ENCODE data around the gene GRID1.
"Not testable (repeated sequence)": the region's sequence is repeated elsewhere in the genome, so short reads cannot be mapped to it uniquely, and the experiment has no call there.

Gene GRID1

DNA sequence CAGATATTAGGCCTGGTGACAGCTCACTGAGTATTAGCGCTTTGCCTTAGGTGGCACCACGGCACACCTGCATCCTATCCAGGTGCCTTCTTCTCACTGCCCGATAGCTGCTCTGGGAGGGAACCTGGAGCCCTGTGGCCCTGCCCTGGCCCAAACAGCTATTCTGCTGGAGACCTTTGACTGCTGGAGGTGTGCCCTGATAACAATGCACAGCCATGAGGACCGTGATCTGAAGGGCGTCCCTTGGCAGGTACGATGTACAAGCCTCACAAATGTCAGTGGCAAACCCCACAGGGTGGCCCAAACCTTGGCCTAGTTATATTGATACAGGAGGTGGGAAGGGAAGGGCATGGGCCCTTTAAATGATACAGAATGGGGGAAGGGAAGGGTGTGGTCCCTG lies 259.5 kb downstream of the GRID1 start:
- no peak for DNase-seq (ENCODE audit: low read depth)

DNA sequence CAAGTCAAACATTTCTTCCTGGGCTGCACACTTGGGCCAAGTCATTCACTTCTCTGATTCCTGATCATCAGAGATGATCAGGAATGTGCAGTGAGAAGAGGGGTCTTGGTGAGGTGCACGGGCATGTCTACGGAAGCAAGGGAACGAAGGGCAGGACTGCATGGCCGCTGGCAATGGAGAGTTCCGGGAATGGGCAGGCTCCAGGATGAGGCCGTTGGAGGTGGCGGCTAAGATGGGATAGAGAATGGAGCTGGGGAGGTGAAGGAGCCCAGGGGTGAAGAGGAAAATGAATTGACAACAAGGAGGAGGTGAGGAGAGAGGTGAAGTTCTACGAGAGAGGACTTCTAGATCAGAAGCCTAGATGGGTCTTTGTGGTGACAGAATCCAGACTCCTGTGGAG lies 260.0 kb downstream of the GRID1 start:
- DNase-seq (ENCODE audit: low read depth) = no peak

DNA sequence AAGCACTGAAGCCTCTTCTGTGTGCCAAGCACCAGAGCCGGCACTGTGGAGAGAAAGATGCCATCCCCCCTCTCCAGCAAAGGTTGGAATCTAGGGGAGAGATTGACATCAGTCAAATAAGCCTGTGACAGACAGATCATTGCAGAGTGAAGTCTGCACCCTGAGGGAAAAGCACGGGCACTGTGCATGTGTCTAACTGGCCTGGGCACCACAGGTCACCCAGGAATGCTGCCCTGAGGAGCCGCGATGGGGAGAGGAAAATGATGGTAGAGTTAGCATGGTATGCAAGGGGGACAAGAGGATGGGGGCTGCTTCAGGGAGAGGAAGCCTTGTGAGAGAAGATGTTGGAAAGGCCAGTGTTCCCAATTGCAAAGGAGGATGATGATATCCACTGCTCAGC lies 261.0 kb downstream of the GRID1 start:
- DNase-seq (ENCODE audit: low read depth) = no peak

DNA sequence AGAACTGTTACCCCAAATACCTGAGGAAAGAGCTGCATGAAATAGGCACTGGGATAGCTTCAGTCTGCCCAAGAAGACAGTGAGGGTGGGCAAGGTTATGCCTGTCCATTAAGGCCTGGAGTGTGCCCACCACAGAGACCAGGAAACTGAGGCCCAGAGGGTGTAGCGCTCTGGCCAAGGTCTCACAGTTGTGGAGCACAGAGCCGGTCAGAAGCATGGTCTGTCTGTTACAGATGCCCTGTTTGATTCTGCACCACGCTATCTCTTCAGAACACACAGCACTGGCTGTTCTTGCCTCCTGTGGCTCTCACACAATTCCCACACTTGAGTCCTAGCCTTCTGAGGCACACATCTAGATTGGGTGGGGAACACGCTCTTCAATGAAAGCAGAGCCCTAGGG lies 261.4 kb downstream of the GRID1 start:
- DNase-seq (ENCODE audit: low read depth) = no peak

DNA sequence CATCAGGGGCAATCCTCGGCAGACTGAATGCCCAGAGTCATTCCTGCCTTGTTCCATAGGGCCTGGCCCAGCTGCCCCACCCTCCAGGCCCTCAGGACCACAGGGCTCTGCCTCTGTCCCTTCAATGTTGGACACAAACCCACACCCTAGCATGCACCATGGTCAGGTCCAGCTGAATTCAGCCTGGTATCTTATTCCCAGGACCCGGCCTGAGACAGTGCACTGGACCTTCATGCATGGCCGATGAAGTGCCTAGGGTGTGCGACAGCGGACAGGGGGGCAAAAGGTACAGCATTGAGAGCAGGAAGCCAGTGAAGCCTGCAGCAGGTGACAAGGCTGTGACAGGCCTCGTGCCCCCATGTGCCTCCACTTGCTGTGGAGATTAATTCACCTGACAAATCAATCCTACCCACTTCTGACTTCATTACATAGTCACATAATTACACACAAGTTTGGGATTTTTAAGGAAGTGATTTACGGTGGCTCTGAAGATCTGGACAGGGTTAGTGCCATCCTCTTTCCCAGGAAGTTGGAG lies 261.9 kb downstream of the GRID1 start:
- DNase-seq (ENCODE audit: low read depth) = no peak

DNA sequence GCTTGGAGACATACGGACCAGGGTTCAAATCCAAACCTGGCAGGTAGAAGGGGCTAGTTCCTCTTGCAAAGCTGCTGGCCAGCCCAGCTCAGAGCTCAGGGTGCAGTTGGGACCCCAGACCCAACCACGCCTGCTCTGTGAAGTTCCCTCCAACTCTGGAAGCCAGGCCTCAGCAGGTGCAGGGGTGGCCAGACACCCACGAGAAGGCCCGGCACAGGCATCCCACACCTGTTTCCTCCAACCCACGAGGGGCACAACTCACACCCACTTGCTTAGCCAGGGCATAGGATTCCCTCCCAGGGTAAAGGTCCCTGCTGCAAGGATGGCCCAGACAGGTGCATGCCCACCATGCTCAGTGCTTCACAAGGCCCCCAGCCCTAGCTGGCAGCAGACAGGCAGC lies 262.4 kb downstream of the GRID1 start:
- no peak for DNase-seq (ENCODE audit: low read depth)

DNA sequence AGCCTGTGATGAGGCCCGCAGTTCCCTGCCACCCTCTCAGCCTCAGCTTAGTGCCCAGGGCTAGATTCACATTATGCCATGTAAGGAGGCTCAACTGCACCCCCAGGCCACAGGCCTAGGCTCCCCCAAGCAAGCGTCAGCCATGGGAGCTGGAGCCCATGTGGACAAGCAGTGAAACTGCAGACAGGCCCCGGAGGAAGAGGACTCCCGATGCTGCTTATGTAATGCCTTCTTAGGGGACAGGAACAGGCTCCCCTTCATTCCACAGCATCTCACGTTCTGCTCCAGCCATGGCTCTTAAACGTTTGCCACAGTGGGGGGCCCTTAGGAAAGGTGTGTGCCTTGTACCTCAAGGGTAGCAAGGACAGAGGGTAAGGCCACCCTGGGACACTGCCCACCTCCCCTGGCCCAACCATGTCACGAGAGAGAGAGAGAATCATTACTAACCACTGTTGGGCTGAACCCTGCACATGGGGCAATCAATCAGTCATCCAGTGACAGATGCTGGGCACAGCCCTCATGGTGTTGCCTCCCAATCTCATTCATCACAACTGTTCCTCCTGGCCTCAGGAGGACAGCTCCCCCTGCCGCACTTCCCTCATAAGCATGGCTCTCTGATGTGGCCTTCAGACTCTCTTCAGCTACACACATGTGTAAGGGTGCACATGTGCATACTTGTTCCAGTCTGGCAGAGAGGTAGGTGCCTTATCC lies 263.0 kb downstream of the GRID1 start:
- no peak for DNase-seq (ENCODE audit: low read depth)

DNA sequence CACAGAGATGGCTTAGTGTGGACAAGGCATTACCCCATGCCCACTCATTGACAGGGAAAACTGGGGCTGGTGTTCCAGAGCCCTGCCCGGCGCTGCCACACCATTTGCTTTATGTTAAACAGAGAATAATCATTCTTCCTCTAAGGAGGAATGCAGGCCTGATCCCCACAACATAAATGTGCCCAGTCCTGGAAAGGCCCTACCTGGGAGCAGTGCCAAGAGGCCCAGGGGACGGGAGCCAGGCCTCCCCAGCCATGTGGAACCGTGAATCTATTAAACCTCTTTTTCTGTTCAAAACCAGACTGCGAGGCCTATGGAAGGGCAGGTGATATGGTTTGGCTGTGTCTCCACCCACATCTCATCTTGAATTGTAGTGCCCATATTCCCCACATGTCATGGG lies 264.1 kb downstream of the GRID1 start:
- DNase-seq (ENCODE audit: low read depth) = no peak

DNA sequence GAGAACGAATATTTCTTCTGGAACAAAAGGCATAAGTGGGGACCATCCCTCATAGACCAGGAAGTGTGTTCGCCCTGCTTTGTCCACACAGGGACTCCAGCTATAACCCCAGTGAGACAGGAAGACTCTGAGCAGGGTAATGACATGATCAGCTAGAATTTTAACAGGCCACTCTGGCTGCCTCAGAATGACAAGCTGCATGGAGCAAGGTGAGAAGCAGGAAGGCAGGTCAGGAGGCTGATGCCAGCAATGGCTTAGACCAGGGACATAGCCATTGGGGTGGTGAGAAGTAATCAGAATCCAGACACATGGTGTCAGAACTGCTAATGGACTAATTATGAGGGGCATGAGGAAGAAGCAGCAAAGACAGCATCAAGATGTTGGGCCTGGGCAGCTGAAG lies 264.6 kb downstream of the GRID1 start:
- DNase-seq (ENCODE audit: low read depth) = no peak

DNA sequence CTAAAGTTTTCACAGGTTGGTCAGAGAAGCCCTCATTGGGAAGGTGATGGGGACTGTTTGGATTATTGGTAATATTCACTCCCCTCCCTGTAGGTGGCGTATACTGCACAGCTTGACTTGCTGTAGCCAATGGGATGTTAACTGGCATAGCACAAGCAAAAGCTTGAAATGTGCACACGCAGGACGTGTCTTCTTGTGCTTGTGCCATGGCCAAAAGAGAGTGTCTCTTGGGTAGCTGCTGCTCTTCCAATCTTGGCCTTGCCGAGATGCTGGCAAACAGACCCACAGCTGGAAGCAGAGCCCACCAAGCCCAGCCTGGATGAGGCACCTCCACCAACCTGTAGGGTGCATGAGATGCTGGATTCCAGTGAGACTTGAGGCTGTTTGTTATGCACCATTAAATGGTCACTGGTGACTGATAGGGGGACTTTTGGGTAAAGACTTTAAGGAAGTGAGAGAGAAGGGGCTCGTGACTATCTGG lies 266.0 kb downstream of the GRID1 start:
- DNase-seq (ENCODE audit: low read depth) = no peak

DNA sequence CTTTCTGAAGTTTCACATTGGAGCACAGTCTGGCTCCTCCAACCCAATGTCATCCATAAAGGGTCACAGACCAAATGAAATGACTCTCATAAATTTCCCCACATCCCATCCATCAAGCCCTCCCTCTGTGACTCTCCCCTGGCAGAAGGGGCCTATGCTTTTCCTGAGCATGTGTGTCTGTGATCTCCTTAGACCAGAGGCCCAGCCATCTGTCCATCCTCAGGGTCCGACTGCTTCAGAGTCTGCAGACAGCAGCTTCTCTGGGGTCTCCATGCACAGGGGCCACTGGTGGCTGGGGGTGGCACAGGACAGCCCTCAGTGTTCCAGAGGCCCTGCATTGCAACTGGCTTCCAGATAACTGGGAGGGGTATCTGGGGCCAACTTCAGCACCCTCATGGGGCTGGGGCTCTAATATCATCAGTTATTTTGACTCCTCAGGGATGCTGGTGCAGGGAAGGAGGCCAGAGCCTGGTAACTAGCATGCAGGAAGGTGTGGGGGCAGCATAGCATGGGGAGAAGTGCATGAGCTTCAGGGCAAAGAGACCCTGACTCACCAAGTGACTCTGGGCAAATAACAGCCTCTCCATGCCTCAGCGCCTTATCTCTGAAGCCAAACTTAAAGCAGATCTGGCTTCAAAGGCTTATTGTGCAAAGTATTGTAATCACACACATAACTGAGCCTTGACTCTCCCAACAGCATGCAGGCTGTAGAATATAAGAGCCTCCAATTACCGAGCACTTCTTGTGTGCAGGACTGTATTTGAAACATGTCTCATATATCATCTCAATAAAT lies 266.9 kb downstream of the GRID1 start:
- DNase-seq (ENCODE audit: low read depth) = no peak

DNA sequence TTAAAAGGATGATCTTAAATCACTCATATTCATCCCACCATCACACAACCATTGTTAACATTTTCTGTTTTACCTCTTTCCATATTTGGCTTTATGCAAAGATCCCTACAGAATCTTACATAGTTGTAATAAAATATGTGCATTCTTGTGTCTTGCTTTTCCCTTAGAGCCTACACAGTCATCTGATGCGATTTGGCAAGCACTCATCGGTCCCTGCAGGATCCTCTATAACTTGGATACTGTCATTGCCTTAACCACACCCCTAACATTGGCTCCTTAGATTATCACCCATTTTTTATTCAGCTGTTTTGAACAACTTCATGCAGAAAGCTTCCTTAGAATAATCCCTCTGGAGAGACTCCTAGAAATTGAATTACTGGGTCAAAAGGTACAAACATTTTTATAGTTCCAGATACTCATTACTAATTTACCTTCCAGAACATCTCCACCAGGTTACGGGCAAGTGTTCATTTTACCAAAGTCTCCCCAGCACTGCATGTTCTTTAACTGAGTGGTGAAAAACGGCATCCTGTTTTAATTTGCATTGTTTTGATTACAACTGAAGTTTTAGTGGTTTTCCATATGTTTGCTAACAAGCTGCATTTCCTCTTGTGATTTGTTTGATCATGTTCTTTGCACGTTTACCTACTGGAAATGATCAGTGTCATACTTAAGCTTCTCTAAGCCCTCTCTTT lies 268.3 kb downstream of the GRID1 start:
- no peak for DNase-seq (ENCODE audit: low read depth)

DNA sequence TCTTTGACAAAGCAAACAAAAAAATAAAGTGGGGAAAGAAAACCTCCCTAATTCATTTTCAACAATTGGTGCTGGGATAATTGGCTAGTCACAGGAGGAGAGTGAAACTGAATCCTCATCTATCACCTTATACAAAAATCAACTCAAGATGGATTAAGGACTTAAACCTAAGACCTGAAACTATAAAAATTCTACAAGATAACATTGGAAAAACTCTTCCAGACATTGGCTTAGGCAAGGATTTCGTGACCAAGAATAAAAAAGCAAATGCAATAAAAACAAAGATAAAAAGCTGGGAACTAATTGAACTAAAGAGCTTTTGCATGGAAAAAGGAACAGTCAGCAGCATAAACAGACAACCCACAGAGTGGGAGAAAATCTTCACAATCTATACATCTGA lies 271.5 kb downstream of the GRID1 start:
- DNase-seq (ENCODE audit: low read depth) = not testable (repeated sequence)

DNA sequence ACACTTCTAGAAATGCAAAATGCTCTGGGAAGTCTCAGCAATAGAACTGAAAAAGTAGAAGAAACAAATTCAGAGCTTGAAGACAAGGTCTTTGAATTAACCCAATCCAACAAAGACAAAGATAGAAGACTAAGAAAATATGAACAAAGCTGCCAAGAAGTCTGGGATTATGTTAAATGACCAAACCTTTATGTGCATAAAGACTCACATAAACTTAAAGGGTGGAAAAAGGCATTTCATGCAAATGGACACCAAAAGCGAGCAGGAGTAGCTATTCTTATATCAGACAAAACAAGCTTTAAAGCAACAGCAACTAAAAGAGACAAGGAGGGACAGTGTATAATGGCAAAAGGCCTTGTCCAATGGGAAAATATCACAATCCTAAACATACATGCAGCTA lies 274.3 kb downstream of the GRID1 start:
- DNase-seq (ENCODE audit: low read depth) = not testable (repeated sequence)

DNA sequence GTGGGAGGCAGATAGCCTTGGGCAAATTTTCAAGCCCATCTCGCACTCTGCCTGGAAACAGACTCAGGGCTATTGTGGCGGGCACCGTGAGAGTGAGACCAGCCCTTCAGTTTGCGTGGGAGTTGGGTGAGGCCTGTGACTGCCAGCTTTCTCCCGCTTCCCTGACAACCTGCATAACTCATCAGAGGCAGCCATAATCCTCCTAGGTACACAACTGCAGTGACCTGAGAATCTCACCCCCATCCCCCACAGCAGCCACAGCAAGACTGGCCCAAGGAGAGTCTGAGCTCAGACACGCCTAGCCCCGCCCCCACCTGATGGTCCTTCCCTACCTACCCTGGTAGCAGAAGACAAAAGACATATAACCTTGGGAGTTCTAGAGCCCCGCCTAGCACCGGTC lies 275.4 kb downstream of the GRID1 start:
- DNase-seq (ENCODE audit: low read depth) = no peak

DNA sequence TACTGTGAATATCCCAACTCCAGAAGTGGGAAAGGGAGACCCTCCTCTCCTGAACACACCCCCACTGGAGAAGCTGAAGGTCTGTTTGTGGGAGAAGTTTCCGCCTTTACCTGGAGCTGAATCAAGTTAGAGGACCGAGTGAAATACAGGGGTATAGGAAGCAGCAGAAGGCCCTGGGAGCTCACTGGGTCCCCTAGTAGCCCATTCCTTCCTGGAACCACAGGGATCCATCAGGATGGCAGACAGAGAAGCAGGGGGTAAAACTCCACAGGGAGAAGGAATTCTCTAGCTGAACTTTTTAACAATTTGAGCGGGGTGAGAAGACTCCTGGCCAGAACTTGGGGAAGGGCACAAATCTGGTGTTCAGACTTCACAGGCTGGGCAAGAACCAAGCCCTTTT lies 275.8 kb downstream of the GRID1 start:
- DNase-seq (ENCODE audit: low read depth) = no peak

DNA sequence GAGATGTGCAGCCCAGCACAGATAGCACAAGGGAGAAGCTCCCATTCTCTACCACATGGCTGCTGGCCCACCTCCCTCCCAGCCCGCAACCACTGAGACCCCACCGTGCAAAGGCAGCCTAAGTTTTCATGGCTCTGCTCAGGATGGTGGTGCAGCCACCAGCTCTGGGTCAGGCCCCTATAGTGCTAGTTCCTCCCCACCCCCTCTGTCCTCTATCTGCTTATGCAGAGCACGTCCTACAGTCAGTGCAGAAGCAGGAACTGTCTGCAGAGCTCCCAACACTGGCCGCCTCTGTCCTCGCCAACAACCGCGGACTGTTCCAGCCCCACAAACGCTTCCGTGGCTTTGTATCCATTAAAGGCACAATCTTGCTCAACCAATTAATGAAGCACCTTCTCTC lies 278.9 kb downstream of the GRID1 start:
- DNase-seq (ENCODE audit: low read depth) = no peak

DNA sequence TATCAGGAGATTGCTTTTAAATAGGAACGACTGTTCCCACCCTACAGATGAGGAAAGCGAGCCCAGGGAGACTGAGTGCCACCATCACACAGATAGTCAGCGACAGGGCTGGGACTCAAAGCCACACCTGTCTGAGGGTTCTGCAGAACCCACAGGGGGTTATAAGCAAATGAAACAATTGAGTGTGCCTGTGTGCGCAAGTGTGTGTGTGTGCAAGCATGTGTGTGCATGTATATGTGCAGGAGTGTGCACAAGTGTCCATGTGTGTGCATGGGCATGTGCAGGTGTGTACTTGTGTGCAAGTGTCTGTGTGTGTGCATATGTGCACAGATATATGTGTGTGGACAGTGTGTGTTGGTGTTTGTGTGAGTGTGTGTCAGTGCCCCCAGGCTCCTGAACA lies 280.2 kb downstream of the GRID1 start:
- DNase-seq (ENCODE audit: low read depth) = no peak

DNA sequence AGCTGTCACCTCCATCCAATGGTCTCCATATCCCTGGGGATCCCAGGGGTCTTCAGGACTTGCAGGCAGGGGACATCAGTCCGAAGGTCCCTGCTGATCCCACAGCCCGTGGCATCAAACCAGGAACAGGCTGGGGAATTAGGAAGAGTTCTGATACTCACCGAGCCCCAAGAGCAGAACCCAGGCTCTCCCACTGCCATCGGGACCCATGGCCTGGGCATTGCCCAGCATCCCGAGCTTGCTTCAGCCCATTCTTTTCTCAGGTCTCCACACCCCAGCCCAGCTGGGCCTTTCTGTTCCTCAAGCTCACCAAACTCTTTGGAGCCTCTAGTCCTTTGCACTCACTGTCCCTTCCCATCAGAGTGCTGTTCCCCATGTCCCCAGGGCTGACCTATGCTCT lies 280.9 kb downstream of the GRID1 start:
- no peak for DNase-seq (ENCODE audit: low read depth)

DNA sequence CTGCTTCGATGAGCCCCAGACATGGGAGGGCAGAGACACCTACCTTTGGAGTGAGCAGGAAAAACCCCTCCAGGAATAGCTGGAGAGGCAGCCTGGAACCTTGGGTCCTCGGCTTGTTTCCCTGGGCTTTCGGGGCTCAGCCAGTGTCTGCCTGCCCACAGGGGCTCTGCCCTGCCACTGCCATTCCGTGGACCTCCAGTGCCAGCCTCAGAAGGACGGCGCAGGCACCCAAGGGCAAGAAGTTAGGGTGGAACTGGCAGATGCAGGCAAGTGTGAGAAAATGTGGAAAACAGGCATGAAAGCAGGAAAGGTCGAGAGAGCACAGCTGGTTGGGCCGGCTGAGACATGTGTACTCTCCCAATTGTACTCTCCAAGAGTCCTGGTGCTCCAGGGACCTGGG lies 281.5 kb downstream of the GRID1 start:
- no peak for DNase-seq (ENCODE audit: low read depth)

DNA sequence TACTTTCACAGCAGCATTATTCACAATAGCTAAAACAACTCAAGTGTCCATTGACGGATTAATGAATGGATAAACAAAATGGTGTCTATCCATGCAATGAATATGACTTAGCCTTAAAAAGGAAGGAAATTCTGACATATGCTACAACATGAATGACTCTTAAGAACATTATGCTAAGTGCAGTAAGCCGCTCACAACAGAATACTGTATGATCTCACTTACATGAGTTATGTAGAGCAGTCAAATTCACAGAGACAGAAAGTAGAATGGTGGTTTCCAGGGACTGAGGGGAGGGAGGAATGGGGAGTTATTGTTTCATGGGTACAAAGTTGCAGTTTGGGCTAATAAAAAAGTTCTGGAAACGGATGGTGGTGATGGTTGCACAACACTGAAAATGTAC lies 282.0 kb downstream of the GRID1 start:
- DNase-seq (ENCODE audit: low read depth) = no peak

DNA sequence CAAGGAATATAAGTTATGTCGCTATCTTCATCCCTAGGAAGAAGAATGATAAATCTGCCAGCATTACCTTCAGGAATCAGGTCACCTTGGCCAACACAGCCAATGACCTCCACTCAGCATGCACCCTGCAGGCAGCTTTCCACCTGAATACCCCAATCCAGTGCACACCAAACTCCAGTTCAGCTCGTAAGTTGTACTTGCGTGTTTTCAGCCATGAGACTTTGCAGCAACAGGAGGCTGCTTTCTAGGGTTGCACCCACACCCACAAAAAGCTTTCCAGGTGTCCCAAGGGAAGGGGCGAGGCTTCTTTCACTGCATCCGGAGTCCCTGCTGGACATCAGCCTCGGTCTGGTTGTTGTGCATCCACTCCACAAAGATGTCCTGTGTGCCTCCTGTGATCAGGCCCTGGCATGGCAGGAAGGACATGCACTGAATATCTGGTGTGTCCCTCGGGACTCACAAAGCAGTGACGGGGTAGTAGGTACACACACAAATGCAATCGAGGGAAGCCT lies 282.9 kb downstream of the GRID1 start:
- DNase-seq (ENCODE audit: low read depth) = no peak

DNA sequence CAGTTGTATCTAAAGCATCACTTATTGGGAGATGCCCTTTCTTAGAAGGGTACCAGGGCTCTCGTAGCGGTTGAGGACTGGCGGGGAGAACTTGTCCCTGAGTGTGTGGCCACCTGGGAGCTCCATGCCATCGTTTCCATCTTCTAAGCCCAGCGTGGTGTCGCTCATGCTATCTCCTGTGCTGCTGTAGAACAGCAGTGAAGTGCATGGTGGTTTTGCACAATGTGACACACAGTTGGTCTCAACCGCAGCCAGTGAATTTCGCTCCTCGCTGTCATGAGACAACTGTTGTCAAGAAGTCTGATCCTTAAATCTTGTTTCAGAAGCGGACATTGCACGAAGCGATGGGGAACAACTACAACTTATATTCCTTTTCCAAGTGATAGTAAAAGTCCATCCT lies 283.4 kb downstream of the GRID1 start:
- no peak for DNase-seq (ENCODE audit: low read depth)

Measured in T follicular helper cell (primary cell).